T-helper 2 cell (primary cell): ENCODE data around the gene FADS3.

Experiments used
- DNase-seq, 5 experiments: peaks; one replicate each; pipeline versions ENCODE4 v3.0.0 to v3.0.0-alpha.2; 2012 to 2022

Gene FADS3

GRCh38 chr11:61875698-61876097, 15.6 kb downstream of the FADS3 start:
- no peak for DNase-seq

GRCh38 chr11:61874853-61875252, 16.5 kb downstream of the FADS3 start:
- DNase-seq = no peak

- no peak for DNase-seq
These were observed 17.0 kb downstream of the FADS3 start for GRCh38 chr11:61874377-61874809.

GRCh38 chr11:61873588-61874376, 17.6 kb downstream of the FADS3 start:
- DNase-seq = no peak

GRCh38 chr11:61872935-61873565, 18.3 kb downstream of the FADS3 start:
- DNase-seq = no peak

- peak; percentile 17 to 75 (median 47) for DNase-seq
These were observed 20.2 kb downstream of the FADS3 start for GRCh38 chr11:61871158-61871597.

GRCh38 chr11:61870541-61871031, 20.8 kb downstream of the FADS3 start:
- no peak for DNase-seq

- no peak for DNase-seq
These were observed 21.5 kb downstream of the FADS3 start for GRCh38 chr11:61869708-61870451.

- DNase-seq = no peak
These were observed 22.0 kb downstream of the FADS3 start for GRCh38 chr11:61869429-61869707.

GRCh38 chr11:61868571-61869428, 22.5 kb downstream of the FADS3 start:
- DNase-seq = no peak

- no peak for DNase-seq
These were observed 24.4 kb downstream of the FADS3 start for GRCh38 chr11:61866958-61867343.

GRCh38 chr11:61866231-61866957, 25.0 kb downstream of the FADS3 start:
- DNase-seq = no peak

- no peak for DNase-seq
These were observed 26.2 kb downstream of the FADS3 start for GRCh38 chr11:61864814-61865775.

- no peak for DNase-seq
These were observed 27.7 kb downstream of the FADS3 start for GRCh38 chr11:61863548-61864081.

- DNase-seq = no peak
These were observed 28.4 kb downstream of the FADS3 start for GRCh38 chr11:61862714-61863547.

- no peak for DNase-seq
These were observed 29.7 kb downstream of the FADS3 start for GRCh38 chr11:61861634-61862033.

- DNase-seq = no peak
These were observed 31.1 kb downstream of the FADS3 start for GRCh38 chr11:61860054-61860903.

- no peak for DNase-seq
These were observed 35.2 kb downstream of the FADS3 start for GRCh38 chr11:61855939-61856680.
